ENCODE data around the gene NAT14.

Gene NAT14

GRCh38 chr19:55487924-55488687, 3.1 kb downstream of the NAT14 start, which contains the start of gene SSC5D:
SSC5D (plus strand) TSS chr19:55488436; CDS start chr19:55488590, 154 bp downstream.
- H3K4me3 ChIP-seq (ENCODE audit: low read length), result no peak within 1 kb of the TSS
- TF ChIP-seq CTCF (IDR thresholded peaks at IDR 0.05; ENCODE audit: insufficient read depth, low read depth, low read length, missing control alignments), result no peak

GRCh38 chr19:55488986-55489710, 4.2 kb downstream of the NAT14 start:
- no peak overlapping the region for H3K4me3 ChIP-seq (ENCODE audit: low read length)
- no peak for DNase-seq (ENCODE audit: low read depth)
- no peak for TF ChIP-seq CTCF (IDR thresholded peaks at IDR 0.05; ENCODE audit: insufficient read depth, low read depth, low read length, missing control alignments)

More at GRCh38 chr19:55487924-55488687, 3.1 kb downstream of the NAT14 start, which contains the start of gene SSC5D:
- no peak for DNase-seq (ENCODE audit: low read depth)

- no peak for TF ChIP-seq CTCF (IDR thresholded peaks at IDR 0.05; ENCODE audit: insufficient read depth, low read depth, low read length, missing control alignments)
- DNase-seq (ENCODE audit: low read depth), result no peak
These were observed 4.9 kb downstream of the NAT14 start for GRCh38 chr19:55489711-55490477.

GRCh38 chr19:55490478-55491432, 5.8 kb downstream of the NAT14 start:
- no peak for DNase-seq (ENCODE audit: low read depth)
- H3K4me3 ChIP-seq (ENCODE audit: low read length), result no peak overlapping the region
- TF ChIP-seq CTCF (IDR thresholded peaks at IDR 0.05; ENCODE audit: insufficient read depth, low read depth, low read length, missing control alignments), result no peak

More at GRCh38 chr19:55489711-55490477, 4.9 kb downstream of the NAT14 start:
- no peak overlapping the region for H3K4me3 ChIP-seq (ENCODE audit: low read length)

- H3K4me3 ChIP-seq (ENCODE audit: low read length), result no peak overlapping the region
- no peak for TF ChIP-seq CTCF (IDR thresholded peaks at IDR 0.05; ENCODE audit: insufficient read depth, low read depth, low read length, missing control alignments)
- no peak for DNase-seq (ENCODE audit: low read depth)
These were observed 6.8 kb downstream of the NAT14 start for GRCh38 chr19:55491546-55492360.
